Testis (tissue), 2 donors: ENCODE results near the gene TTC39A.

Experiments
- CTCF ChIP-seq, 3 experiments: fragments of 450-650 bp in 2 of 3; fragments of 200-600 bp in 1 of 3; sonication (generic) in 1 of 3; IDR thresholded peaks; one replicate each; pipeline ENCODE4 v1.5.1; 2016 to 2019; ENCODE audit warnings: antibody characterized with exemption in 3 of 3, mild to moderate bottlenecking in 2 of 3, moderate library complexity in 1 of 3
- POLR2A ChIP-seq: fragments of 450-650 bp; IDR thresholded peaks from one replicate; pipeline ENCODE4 v1.6.1; 2017; ENCODE audit warnings: antibody characterized with exemption, mild to moderate bottlenecking, moderate library complexity

GRCh38 chr1:51238034-51238403 is 92.3 kb downstream of the TTC39A start:
- TF ChIP-seq CTCF (IDR thresholded peaks at IDR 0.05) (no peak), POLR2A (no peak)
